ENCODE measurements around the gene GLA. TPM values are rescaled to one million over a fixed set of nuclear protein-coding genes. Genes with fewer than 3 reads are reported as not detected.

The GLA gene
- total and polyA plus RNA-seq, 2 donors (not counting 3 experiments of a cell fraction or from before 2014, with no cell fraction given) = 33.0 to 36.8 TPM

- no peak for FAIRE-seq
- DNase-seq (ENCODE audit: low read depth, low spot score) = peak; percentile 45
- BruUV-seq (replicated peaks) = TSS peak; percentile 18
- no peaks in the 10 kb centered on the region for H4K20me1 ChIP-seq (replicated peaks; ENCODE audit: control insufficient read depth, extremely low read depth, insufficient read depth, low read length)
- dilution Hi-C loops (cut with MboI; ENCODE audit: extremely low pct_ligation_motif_present, low sequenced_read_pairs) (no loop called here), intact Hi-C loops (cut with micrococcal nuclease) (no loop called here)
- CTCF ChIA-PET = no interaction called here
- no peak overlapping the region for H2AFZ ChIP-seq (ENCODE audit: low read depth, low read length)
- no peaks in the 10 kb centered on the region for H3K9me1 ChIP-seq (replicated peaks; ENCODE audit: control insufficient read depth, extremely low read depth, insufficient read depth, low read length)
- no peaks in the 10 kb centered on the region for H3K9me3 ChIP-seq (replicated peaks; ENCODE audit: control insufficient read depth, insufficient read depth, low read length)
- no peaks in the 10 kb centered on the region for H3K27me3 ChIP-seq (ENCODE audit: control insufficient read depth in 2 of 2, insufficient read depth in 2 of 2, low read length in 2 of 2)
- TF ChIP-seq MAX (IDR thresholded peaks at IDR 0.05; ENCODE audit: insufficient read depth, insufficient read length) (no peak), MYC (IDR thresholded peaks at IDR 0.05; ENCODE audit: low read depth, low read length) (no peak), GATA2 (IDR thresholded peaks at IDR 0.05; ENCODE audit: insufficient read depth, insufficient read length, low read depth, low read length) (no peak), FOS (IDR thresholded peaks at IDR 0.05; ENCODE audit: borderline replicate concordance, insufficient read depth, low read length) (no peak), POLR2A (IDR thresholded peaks at IDR 0.05; ENCODE audit: low read depth, low read length) (no peak), CTCF (IDR thresholded peaks at IDR 0.05; ENCODE audit: extremely low read depth in 1 of 2, insufficient read depth in 1 of 2, low read depth in 1 of 2, low read length in 2 of 2) (no peak)
- no peak overlapping the region for H3K9ac ChIP-seq (replicated peaks; ENCODE audit: extremely low read depth, insufficient read depth, low read length)
- no peak overlapping the region for H3K27ac ChIP-seq (ENCODE audit: insufficient read depth, low read depth, low read length)
- POLR2A ChIA-PET = no interaction called here
- H3K4me2 ChIP-seq (ENCODE audit: insufficient read depth, low read length) = no peak overlapping the region
- no peak overlapping the region for H3K4me3 ChIP-seq (replicated peaks in 1 of 3; ENCODE audit: insufficient read depth in 1 of 3, low read depth in 1 of 3, low read length in 3 of 3)
- H3K36me3 ChIP-seq (ENCODE audit: control insufficient read depth in 2 of 2, extremely low read depth in 1 of 2, insufficient read depth in 2 of 2, low read length in 2 of 2) = peaks cover 0 to 4% of the 10 kb centered on the region in 2 experiments
- H3K79me2 ChIP-seq (ENCODE audit: control insufficient read depth, insufficient read depth, low read length) = peaks cover 10% of the 10 kb centered on the region
- H3K4me1 ChIP-seq (ENCODE audit: control insufficient read depth, extremely low read depth, insufficient read depth, low read length) = peaks cover 10% of the 10 kb centered on the region
Measured at GRCh38 chrX:101397779-101398178, 9.9 kb downstream of the GLA start.

GRCh38 chrX:101395789-101396188 lies 11.9 kb downstream of the GLA start:
- no peaks in the 10 kb centered on the region for H4K20me1 ChIP-seq (replicated peaks; ENCODE audit: control insufficient read depth, extremely low read depth, insufficient read depth, low read length)
- FAIRE-seq = no peak
- H3K27ac ChIP-seq (ENCODE audit: insufficient read depth, low read depth, low read length) = no peak overlapping the region
- no peak overlapping the region for H2AFZ ChIP-seq (ENCODE audit: low read depth, low read length)
- no peaks in the 10 kb centered on the region for H3K27me3 ChIP-seq (ENCODE audit: control insufficient read depth in 2 of 2, insufficient read depth in 2 of 2, low read length in 2 of 2)
- intact Hi-C loops (cut with micrococcal nuclease) (no loop called here), dilution Hi-C loops (cut with MboI; ENCODE audit: extremely low pct_ligation_motif_present, low sequenced_read_pairs) (no loop called here)
- no peak for TF ChIP-seq MAX (IDR thresholded peaks at IDR 0.05; ENCODE audit: insufficient read depth, insufficient read length)
- no peak for TF ChIP-seq CTCF (IDR thresholded peaks at IDR 0.05; ENCODE audit: extremely low read depth in 1 of 2, insufficient read depth in 1 of 2, low read depth in 1 of 2, low read length in 2 of 2)
- no peak for TF ChIP-seq JUN (IDR thresholded peaks at IDR 0.05; ENCODE audit: borderline replicate concordance, insufficient read depth, insufficient read length, low read depth)
- TF ChIP-seq MYC (IDR thresholded peaks at IDR 0.05; ENCODE audit: low read depth, low read length) = no peak
- no peak for TF ChIP-seq FOS (IDR thresholded peaks at IDR 0.05; ENCODE audit: borderline replicate concordance, insufficient read depth, low read length)
- TF ChIP-seq EZH2 (IDR thresholded peaks at IDR 0.05; ENCODE audit: borderline replicate concordance, low read depth, low read length, severe bottlenecking) = no peak
- TF ChIP-seq POLR2A (IDR thresholded peaks at IDR 0.05; ENCODE audit: low read depth, low read length) = no peak
- no peak for TF ChIP-seq GATA2 (IDR thresholded peaks at IDR 0.05; ENCODE audit: insufficient read depth, insufficient read length, low read depth, low read length)
- no peak for TF ChIP-seq POLR2AphosphoS5 (IDR thresholded peaks at IDR 0.05; ENCODE audit: insufficient read depth, low read depth, low read length)
- H3K4me1 ChIP-seq (ENCODE audit: control insufficient read depth, extremely low read depth, insufficient read depth, low read length) = peaks cover 19% of the 10 kb centered on the region
- no peaks in the 10 kb centered on the region for H3K9me1 ChIP-seq (replicated peaks; ENCODE audit: control insufficient read depth, extremely low read depth, insufficient read depth, low read length)
- DNase-seq (ENCODE audit: low read depth, low spot score) = no peak
- no peak overlapping the region for H3K9ac ChIP-seq (replicated peaks; ENCODE audit: extremely low read depth, insufficient read depth, low read length)
- H3K36me3 ChIP-seq (ENCODE audit: control insufficient read depth in 2 of 2, extremely low read depth in 1 of 2, insufficient read depth in 2 of 2, low read length in 2 of 2) = peaks cover 0 to 4% of the 10 kb centered on the region in 2 experiments
- no peaks in the 10 kb centered on the region for H3K9me3 ChIP-seq (replicated peaks; ENCODE audit: control insufficient read depth, insufficient read depth, low read length)
- CTCF ChIA-PET = no interaction called here
- peaks cover 29% of the 10 kb centered on the region for H3K79me2 ChIP-seq (ENCODE audit: control insufficient read depth, insufficient read depth, low read length)
- no peak overlapping the region for H3K4me2 ChIP-seq (ENCODE audit: insufficient read depth, low read length)
- POLR2A ChIA-PET = no interaction called here
- BruUV-seq (replicated peaks) = no TSS peak
- no peak overlapping the region for H3K4me3 ChIP-seq (replicated peaks in 1 of 3; ENCODE audit: insufficient read depth in 1 of 3, low read depth in 1 of 3, low read length in 3 of 3)
